ENCODE data around the gene IFI6. TPM values are rescaled to one million over a fixed set of nuclear protein-coding genes. Genes with fewer than 3 reads are reported as not detected.
A peak's percentile ranks its signal among the peaks of the same experiment; 100 is the strongest.

Gene IFI6
- total and polyA plus RNA-seq, 2 of the 8 experiments (the other 6 are each of a cell fraction or from before 2014, with no cell fraction given) = 6.1 to 13.2 TPM

GRCh38 chr1:27658951-27659496, 13.0 kb downstream of the IFI6 start:
- no peak for FAIRE-seq
- no peaks in the 10 kb centered on the region for H3K9me3 ChIP-seq (ENCODE audit: insufficient read depth in 2 of 2, low read depth in 1 of 2, low read length in 1 of 2)
- peak overlapping the region; percentile 9; the same call in 1 of the 2 replicates for H4K8ac ChIP-seq (ENCODE audit: extremely low read depth, insufficient read depth, low read length)
- no peak for TF ChIP-seq POLR2A (IDR thresholded peaks at IDR 0.05; ENCODE audit: control extremely low read depth in 1 of 2, low read depth in 2 of 2, low read length in 2 of 2)
- TF ChIP-seq SIN3A (conservative IDR thresholded peaks at IDR 0.05 in 1 of 2, IDR thresholded peaks at IDR 0.05 in 1 of 2; ENCODE audit: low read depth in 1 of 2, low read length in 2 of 2) = 0 out of 4 replicates have a peak, but pooled peaks of 1 of the 2 experiments have one; percentile 15
- no peaks in the 10 kb centered on the region for H3K79me2 ChIP-seq (ENCODE audit: control insufficient read depth in 1 of 2, insufficient read depth in 2 of 2, low read length in 2 of 2)
- peak overlapping the region; percentile 43 to 62 (median 53); a peak in 7 of 8 replicates for H3K4me3 ChIP-seq (ENCODE audit: extremely low read depth in 1 of 4, insufficient read depth in 2 of 4, low read depth in 3 of 4, low read length in 4 of 4)
- H3K4me1 ChIP-seq (replicated peaks in 1 of 4; ENCODE audit: control insufficient read depth in 3 of 4, insufficient read depth in 4 of 4, low read length in 3 of 4) = peaks cover 6 to 28% (median 23%) of the 10 kb centered on the region in 4 experiments
- no peak overlapping the region for H2BK5ac ChIP-seq (ENCODE audit: low read depth, low read length)
- H4K20me1 ChIP-seq (replicated peaks in 1 of 2; ENCODE audit: control insufficient read depth in 1 of 2, insufficient read depth in 2 of 2, low read length in 2 of 2) = no peaks in the 10 kb centered on the region
- no peak overlapping the region for H3K4ac ChIP-seq (replicated peaks; ENCODE audit: insufficient read length, low read depth, low read length)
- ChIA-PET POLR2A (ENCODE audit: partially characterized antibody) (interaction anchor here (1.3 to 2.0 kb wide), 2 partner anchors 44 to 55 kb away, joined by 4 to 5 read pairs; partner anchors contain the start of gene AHDC1), CTCF (ENCODE audit: partially characterized antibody) (interaction anchor here (0.6 to 1.8 kb wide), 9 partner anchors 11 to 524 kb away, joined by 3 to 12 read pairs (median 4); no protein-coding TSS in a partner anchor)
- H4K5ac ChIP-seq (ENCODE audit: insufficient read length, low read depth, low read length) = no peak overlapping the region
- H3K14ac ChIP-seq (ENCODE audit: insufficient read length) = no peak overlapping the region
- H4K91ac ChIP-seq (replicated peaks; ENCODE audit: insufficient read length, low read length) = no peak overlapping the region
- no peak overlapping the region for H2BK20ac ChIP-seq (ENCODE audit: low read length)
- peak overlapping the region; percentile 87; the same call in 1 of the 2 replicates for H2BK12ac ChIP-seq (ENCODE audit: low read depth, low read length)
- peak overlapping the region; percentile 82 to 90 for H3K4me2 ChIP-seq (ENCODE audit: insufficient read depth in 1 of 2, low read depth in 2 of 2, low read length in 2 of 2)
- peak in 1 of 2 experiments; percentile 64 for DNase-seq (ENCODE audit: low read depth in 1 of 2, low spot score in 2 of 2)
- H3K18ac ChIP-seq (ENCODE audit: extremely low read depth, low read length) = peak overlapping the region; percentile 83
- no peak overlapping the region for H3K9ac ChIP-seq (replicated peaks in 1 of 4; ENCODE audit: extremely low read depth in 1 of 4, low read depth in 3 of 4, low read length in 3 of 4)
- WGBS, 2 experiments (ENCODE audit: extremely low coverage in 1 of 2, insufficient coverage in 1 of 2, insufficient read length in 1 of 2, insufficient replicate concordance in 2 of 2, low coverage in 1 of 2, low lambda C conversion rate in 2 of 2, missing lambda C conversion rate in 1 of 2) = 50% methylated on average over 7 of the region's 7 CpGs; no CpG with 5 or more reads in 1 of the 2 experiments
- no peak overlapping the region for H3K23ac ChIP-seq (ENCODE audit: insufficient read length)
- peaks cover 0 to 2% (median 0%) of the 10 kb centered on the region in 4 experiments; a peak in 2 of 7 replicates for H3K27me3 ChIP-seq (replicated peaks in 1 of 4; ENCODE audit: control insufficient read depth in 3 of 4, extremely low read depth in 1 of 4, insufficient read depth in 3 of 4, low read length in 3 of 4)
- H3K23me2 ChIP-seq (ENCODE audit: low read depth, low read length) = peaks cover 4% of the 10 kb centered on the region; the same call in 1 of the 2 replicates
- 0 out of 2 replicates have a peak overlapping the region, but pooled peaks have one; percentile 36 for H2AFZ ChIP-seq (ENCODE audit: low read length)
- no peaks in the 10 kb centered on the region for H3K36me3 ChIP-seq (ENCODE audit: control insufficient read depth in 2 of 4, insufficient read depth in 4 of 4, low read length in 3 of 4)
- no peak overlapping the region for H3K27ac ChIP-seq (ENCODE audit: low read depth, low read length)
- peak overlapping the region; percentile 90; the same call in 1 of the 2 replicates for H2BK15ac ChIP-seq (ENCODE audit: low read length)
- H3K56ac ChIP-seq (replicated peaks; ENCODE audit: insufficient read length, low read depth, low read length) = no peak overlapping the region
- H3K79me1 ChIP-seq (ENCODE audit: low read depth, low read length) = no peaks in the 10 kb centered on the region
- H2BK120ac ChIP-seq (replicated peaks; ENCODE audit: low read depth, low read length) = no peak overlapping the region
- H2AK5ac ChIP-seq (ENCODE audit: low read depth, low read length) = no peak overlapping the region

All from H1 (cell line).